HEK293T (cell line): ENCODE results near the gene ARMH3.

Experiments
- BHLHE40 ChIP-seq: fragments of 450-650 bp; IDR thresholded peaks from 2 replicates; pipeline ENCODE4 v1.6.1; 2016; ENCODE audit warnings: mild to moderate bottlenecking, moderate library complexity, borderline replicate concordance
- SP1 ChIP-seq: fragments of 450-650 bp; IDR thresholded peaks from 2 replicates; pipeline ENCODE4 v1.6.1; 2017
- TARDBP ChIP-seq: fragments of 450-650 bp; IDR thresholded peaks from 2 replicates; pipeline ENCODE4 v1.6.1; 2016
- ZNF384 ChIP-seq: fragments of 450-650 bp; IDR thresholded peaks from 2 replicates; pipeline ENCODE4 v1.6.1; 2016
- TF ChIP-seq, protein P1 (sequence below): fragments of 450-650 bp; IDR thresholded peaks from 2 replicates; pipeline ENCODE4 v1.6.1; 2016

DNA sequence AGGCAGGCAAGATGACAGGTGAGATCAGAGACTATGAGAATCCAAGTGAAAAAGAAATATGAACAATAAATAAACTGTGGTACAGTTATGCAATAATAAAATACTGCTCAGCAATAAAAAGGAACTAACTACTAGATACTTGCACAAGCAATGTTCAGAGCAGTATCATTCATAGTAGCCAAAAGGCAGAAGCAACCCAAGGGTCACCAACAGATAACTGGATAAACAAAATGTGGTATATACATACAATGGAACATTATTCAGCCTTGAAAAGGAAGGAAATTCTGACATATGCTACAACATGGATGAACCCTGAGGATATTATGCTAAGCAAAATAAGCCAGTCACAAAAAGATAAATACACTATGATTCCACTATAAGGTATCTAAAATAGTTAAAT, 135.4 kb downstream of the ARMH3 start:
- TF ChIP-seq BHLHE40: no peak
- TF ChIP-seq SP1: no peak
- TF ChIP-seq ZNF384: no peak
- no peak for TF ChIP-seq TARDBP
- TF ChIP-seq, protein P1, sequence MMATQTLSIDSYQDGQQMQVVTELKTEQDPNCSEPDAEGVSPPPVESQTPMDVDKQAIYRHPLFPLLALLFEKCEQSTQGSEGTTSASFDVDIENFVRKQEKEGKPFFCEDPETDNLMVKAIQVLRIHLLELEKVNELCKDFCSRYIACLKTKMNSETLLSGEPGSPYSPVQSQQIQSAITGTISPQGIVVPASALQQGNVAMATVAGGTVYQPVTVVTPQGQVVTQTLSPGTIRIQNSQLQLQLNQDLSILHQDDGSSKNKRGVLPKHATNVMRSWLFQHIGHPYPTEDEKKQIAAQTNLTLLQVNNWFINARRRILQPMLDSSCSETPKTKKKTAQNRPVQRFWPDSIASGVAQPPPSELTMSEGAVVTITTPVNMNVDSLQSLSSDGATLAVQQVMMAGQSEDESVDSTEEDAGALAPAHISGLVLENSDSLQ: no peak
